ENCODE results near the gene RAB3GAP2.
"Not testable (repeated sequence)": the region's sequence is repeated elsewhere in the genome, so short reads cannot be mapped to it uniquely, and the experiment has no call there.

RAB3GAP2 gene

DNA sequence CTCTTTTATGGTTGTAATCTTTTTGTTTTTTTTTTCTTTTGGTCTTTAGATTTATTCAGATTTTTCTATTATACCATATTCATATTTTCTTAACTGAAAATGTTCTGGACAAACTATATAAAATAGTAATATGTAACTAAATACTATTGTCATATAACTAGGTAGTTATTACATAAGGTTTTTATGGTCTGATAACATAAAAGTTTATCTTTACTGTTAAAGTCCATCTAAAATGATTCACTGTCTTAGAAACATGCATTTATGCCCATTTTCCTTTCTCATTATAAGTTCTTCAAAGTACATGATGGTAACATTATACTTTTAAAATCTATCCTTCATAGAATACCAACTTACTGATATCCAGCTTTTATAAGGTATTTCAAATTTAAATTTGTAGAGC, 149.2 kb downstream of the RAB3GAP2 start:
- no peaks in the 10 kb centered on the region for H3K27me3 Mint-ChIP-seq
- no peak overlapping the region for H3K4me3 Mint-ChIP-seq
- peaks cover 19% of the 10 kb centered on the region for H3K4me1 Mint-ChIP-seq
- H3K9me3 Mint-ChIP-seq, result no peaks in the 10 kb centered on the region
- peaks cover 12% of the 10 kb centered on the region for H3K36me3 Mint-ChIP-seq
- no peak overlapping the region for H3K27ac Mint-ChIP-seq

DNA sequence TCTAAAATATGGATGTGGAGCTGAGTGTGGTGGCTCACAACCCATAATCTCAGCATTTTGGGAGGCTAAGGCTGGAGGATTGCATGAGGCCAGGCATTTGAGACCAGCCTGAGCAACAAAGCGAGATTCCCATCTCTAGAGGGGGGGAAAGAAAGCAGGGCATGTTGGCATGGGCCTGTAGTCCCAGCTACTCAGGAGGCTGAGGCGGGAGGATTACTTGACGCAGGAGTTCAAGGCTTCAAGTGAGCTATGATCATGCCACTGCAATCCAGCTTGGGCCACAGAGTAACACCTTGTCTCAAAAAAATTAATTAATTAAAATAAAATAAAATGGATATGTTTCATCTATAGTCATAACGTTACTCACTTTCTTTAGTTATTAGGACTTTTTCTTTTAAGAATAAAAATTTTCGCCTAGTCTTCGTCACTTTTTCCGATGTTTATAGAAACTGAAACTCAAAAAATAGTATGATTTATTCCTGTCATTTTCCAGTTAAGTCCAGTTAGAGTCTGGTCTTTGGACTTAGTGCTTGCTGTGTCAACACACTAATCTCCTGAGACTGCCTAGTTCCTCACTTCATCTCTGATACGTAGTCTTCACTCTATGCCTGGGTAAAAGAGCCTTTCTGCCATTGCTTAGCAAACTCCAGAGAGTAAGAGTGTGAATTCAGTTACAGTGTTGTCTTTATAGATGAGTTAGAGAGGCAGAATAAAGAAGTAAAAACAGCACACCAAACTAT, 150.3 kb downstream of the RAB3GAP2 start:
- Mint-ChIP-seq H3K27ac (no peak overlapping the region), H3K27me3 (no peaks in the 10 kb centered on the region), H3K9me3 (no peaks in the 10 kb centered on the region), H3K36me3 (peaks cover 7% of the 10 kb centered on the region), H3K4me3 (no peak overlapping the region), H3K4me1 (peaks cover 19% of the 10 kb centered on the region)

DNA sequence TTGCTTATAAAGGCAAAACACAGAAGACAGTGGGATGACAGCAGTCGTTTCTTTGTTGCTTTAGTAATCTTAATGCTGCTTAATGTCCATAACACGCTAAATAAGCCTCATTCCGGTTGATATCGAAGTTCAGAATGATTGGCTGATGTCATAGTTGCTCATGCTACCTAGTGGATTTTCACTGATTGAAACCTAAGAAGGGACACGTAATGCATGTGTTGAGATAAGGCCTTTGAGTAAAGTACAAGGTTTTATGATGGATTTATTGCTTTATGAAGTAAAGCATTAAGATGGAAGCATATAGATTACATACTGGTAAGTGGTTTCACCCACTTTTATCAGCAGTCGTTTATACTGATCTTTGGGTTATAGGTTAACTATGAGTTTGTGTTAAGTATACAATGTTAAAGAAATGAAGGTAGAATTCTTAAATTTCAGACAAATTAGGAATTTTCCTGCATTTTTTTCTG, 153.2 kb downstream of the RAB3GAP2 start:
- Mint-ChIP-seq H3K36me3 (peaks cover 9% of the 10 kb centered on the region), H3K27me3 (no peaks in the 10 kb centered on the region), H3K4me1 (peaks cover 16% of the 10 kb centered on the region), H3K4me3 (no peak overlapping the region), H3K27ac (no peak overlapping the region), H3K9me3 (no peaks in the 10 kb centered on the region)

DNA sequence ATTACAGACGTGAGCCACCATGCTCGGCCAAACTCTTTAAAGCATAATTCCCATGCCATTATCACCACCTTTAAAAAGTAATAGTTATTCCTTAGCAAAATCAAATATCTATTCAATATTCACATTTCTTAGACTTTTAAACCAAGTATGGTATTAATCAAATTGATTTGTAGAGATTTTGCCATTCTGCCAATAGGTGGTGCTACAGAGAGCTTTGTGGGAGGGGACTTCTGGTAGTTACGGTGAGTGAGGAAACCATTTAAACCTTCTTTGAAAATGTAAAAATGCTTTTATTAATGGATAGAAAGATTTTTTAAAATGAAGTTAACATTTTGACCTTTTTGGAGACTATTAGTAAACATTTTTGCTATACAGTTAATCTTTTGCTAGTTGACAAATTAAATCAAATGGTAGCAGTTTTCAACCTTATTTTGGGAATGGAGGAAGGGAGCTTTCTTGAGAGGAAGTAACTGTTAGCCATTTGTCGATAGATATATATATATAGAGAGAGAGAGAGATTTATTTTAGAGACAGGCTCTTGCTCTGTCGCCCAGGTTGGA, 159.0 kb downstream of the RAB3GAP2 start:
- Mint-ChIP-seq H3K9me3 (no peaks in the 10 kb centered on the region), H3K4me1 (peaks cover 10% of the 10 kb centered on the region), H3K27me3 (no peaks in the 10 kb centered on the region), H3K36me3 (peaks cover 15% of the 10 kb centered on the region), H3K27ac (no peak overlapping the region), H3K4me3 (no peak overlapping the region)

DNA sequence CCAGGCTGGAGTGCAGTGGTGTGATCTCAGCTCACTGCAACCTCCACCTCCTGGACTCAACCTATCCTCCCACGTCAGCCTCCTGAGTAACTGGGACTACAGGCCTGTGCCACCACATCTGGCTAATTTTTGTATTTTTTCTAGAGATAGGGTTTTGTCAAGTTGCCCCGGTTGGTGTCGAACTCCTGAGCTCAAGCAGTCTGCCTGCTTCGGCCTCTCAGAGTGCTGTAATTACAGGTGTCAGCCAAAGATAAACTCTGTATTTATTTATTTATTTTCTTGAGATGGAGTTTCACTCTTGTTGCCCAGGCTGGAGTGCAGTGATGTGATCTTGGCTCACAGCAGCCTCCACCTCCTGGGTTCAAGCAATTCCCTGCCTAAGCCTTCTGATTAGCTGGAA, 159.7 kb downstream of the RAB3GAP2 start:
- not testable (repeated sequence) for H3K4me1 Mint-ChIP-seq, H3K4me3 Mint-ChIP-seq, H3K9me3 Mint-ChIP-seq, H3K27ac Mint-ChIP-seq, H3K27me3 Mint-ChIP-seq
- H3K36me3 Mint-ChIP-seq, result peaks cover 16% of the 10 kb centered on the region

DNA sequence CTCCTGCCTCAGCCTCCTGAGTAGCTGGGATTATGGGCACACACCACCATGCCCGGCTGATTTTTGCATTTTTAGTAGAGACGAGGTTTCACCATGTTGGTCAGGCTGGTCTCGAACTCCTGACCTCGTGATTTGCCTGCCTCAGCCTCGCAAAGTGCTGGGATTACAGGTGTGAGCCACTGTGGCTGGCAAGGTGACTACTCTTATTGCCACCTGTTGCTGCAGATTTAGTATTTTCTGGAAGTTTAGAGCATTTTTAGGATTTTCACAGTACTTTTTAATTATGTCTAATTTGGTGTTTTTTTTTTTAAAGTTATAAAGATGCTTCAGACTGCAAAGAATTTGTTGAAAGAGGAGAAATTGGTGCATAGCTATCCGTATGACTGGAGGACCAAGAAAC, 161.8 kb downstream of the RAB3GAP2 start:
- not testable (repeated sequence) for H3K9me3 Mint-ChIP-seq, H3K27me3 Mint-ChIP-seq, H3K4me3 Mint-ChIP-seq, H3K4me1 Mint-ChIP-seq, H3K27ac Mint-ChIP-seq
- peaks cover 16% of the 10 kb centered on the region for H3K36me3 Mint-ChIP-seq

DNA sequence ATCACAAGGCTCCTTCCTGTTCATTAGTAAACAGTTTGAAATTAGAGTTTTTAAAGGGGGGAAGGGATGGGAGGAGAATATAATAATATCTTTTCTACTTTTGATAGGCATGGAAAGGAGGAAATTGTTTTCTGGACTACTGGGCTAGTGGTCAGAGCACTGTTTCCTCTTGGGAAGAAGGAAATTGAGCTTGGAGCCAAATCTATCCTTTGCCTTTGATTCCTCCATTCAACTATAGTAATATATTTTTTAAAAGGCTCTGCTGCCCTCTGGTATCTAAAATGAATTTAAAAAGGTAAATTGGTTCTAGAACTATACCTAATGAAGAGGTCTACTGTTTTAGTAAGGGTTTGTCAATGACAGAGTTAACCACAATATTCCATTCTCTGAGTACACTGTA, 172.4 kb downstream of the RAB3GAP2 start:
- Mint-ChIP-seq H3K27me3 (no peaks in the 10 kb centered on the region), H3K36me3 (peaks cover 15% of the 10 kb centered on the region), H3K4me3 (no peak overlapping the region), H3K27ac (peak overlapping the region; percentile 35), H3K9me3 (no peaks in the 10 kb centered on the region), H3K4me1 (peaks cover 26% of the 10 kb centered on the region)

Measured in activated naive CD4-positive, alpha-beta T cell treated with anti-CD3 and anti-CD28 coated beads, Interleukin-2, amount 50 U/mL, for 24 hours (primary cell).